IMR-90 (cell line): Measurements from ENCODE around the gene KDM8. TPM values are rescaled to one million over a fixed set of nuclear protein-coding genes. Genes with fewer than 3 reads are reported as not detected.

Source experiments
- ATAC-seq: fragments of 200-7000 bp; cut with Tn5 transposase; 2 replicates; pipeline ENCODE4 v1.9.1; 2020; ENCODE audit warnings: low read depth, mild to moderate bottlenecking, moderate library complexity
- BruUV-seq: library from RNA; stranded (reverse); fragments of 400-500 nt; replicated peaks from 2 replicates; lab custom pipeline; 2021; lab: Mats Ljungman, UMichigan
- CTCF ChIA-PET: fragments of 300-600 bp; formaldehyde crosslinking; extraction: SDS; loops from one replicate; lab custom pipeline; 2021; ENCODE audit warnings: antibody characterized with exemption; lab: Yijun Ruan, JAX
- POLR2A ChIA-PET: fragments of 300-600 bp; sonication (Branson Sonifier 250); formaldehyde crosslinking; loops from one replicate; lab custom pipeline; 2022; ENCODE audit warnings: antibody characterized with exemption; ENCODE audit not compliant: unreplicated experiment; lab: Charles Lee
- DNase-seq: peaks from one replicate; pipeline ENCODE4 v3.0.0; 2013
- H2AFZ ChIP-seq: replicated peaks from 2 replicates; pipeline ENCODE3; 2013; ENCODE audit warnings: low read length, mild to moderate bottlenecking; ENCODE audit not compliant: poor library complexity
- H2AK5ac ChIP-seq: 2 replicates; pipeline ENCODE4 v1.6.1; 2013; ENCODE audit warnings: low read depth, low read length, inconsistent platforms
- H2AK9ac ChIP-seq: replicated peaks from 2 replicates; pipeline ENCODE3; 2013; ENCODE audit warnings: mild to moderate bottlenecking, low read depth, low read length, moderate library complexity; ENCODE audit not compliant: poor library complexity
- H2BK120ac ChIP-seq: 2 replicates; pipeline ENCODE4 v1.6.1; 2013; ENCODE audit warnings: low read depth, low read length, inconsistent platforms
- H2BK15ac ChIP-seq: 3 replicates; pipeline ENCODE4 v1.6.1; 2013; ENCODE audit warnings: low read depth, low read length, inconsistent platforms
- H2BK20ac ChIP-seq: 2 replicates; pipeline ENCODE4 v1.6.1; 2013; ENCODE audit warnings: low read depth, mild to moderate bottlenecking, inconsistent platforms, low read length, moderate library complexity
- H2BK5ac ChIP-seq: 2 replicates; pipeline ENCODE4 v1.6.1; 2013; ENCODE audit warnings: mild to moderate bottlenecking, low read depth, low read length, inconsistent platforms; ENCODE audit not compliant: poor library complexity, severe bottlenecking
- H3K14ac ChIP-seq: replicated peaks from 2 replicates; pipeline ENCODE4 v1.6.1; 2013; ENCODE audit warnings: low read depth, low read length, inconsistent platforms
- H3K18ac ChIP-seq: 2 replicates; pipeline ENCODE4 v1.6.1; 2013; ENCODE audit warnings: low read depth, low read length, control low read depth
- H3K23ac ChIP-seq: 2 replicates; pipeline ENCODE4 v1.6.1; 2013; ENCODE audit warnings: low read depth, low read length, inconsistent platforms
- H3K27ac ChIP-seq: 2 replicates; pipeline ENCODE4 v1.5.1; 2013; ENCODE audit warnings: mild to moderate bottlenecking, control low read depth, low read length; ENCODE audit not compliant: insufficient read depth
- H3K27me3 ChIP-seq: 2 replicates; pipeline ENCODE4 v1.6.1; 2013; ENCODE audit warnings: low read length; ENCODE audit not compliant: control insufficient read depth, insufficient read depth
- H3K36me3 ChIP-seq: 2 replicates; pipeline ENCODE4 v1.6.1; 2013; ENCODE audit warnings: low read length, mixed read lengths; ENCODE audit not compliant: control insufficient read depth, insufficient read depth
- H3K4ac ChIP-seq: 2 replicates; pipeline ENCODE4 v1.6.1; 2013; ENCODE audit warnings: low read depth, low read length, inconsistent platforms
- H3K4me1 ChIP-seq: 2 replicates; pipeline ENCODE4 v1.6.1; 2013; ENCODE audit warnings: low read length, mixed read lengths; ENCODE audit not compliant: control insufficient read depth, insufficient read depth
- H3K4me2 ChIP-seq: 2 replicates; pipeline ENCODE4 v1.6.1; 2013; ENCODE audit warnings: low read depth, mild to moderate bottlenecking, control low read depth, low read length, moderate library complexity
- H3K4me3 ChIP-seq: 2 replicates; pipeline ENCODE4 v1.5.1; 2013; ENCODE audit warnings: low read depth, mild to moderate bottlenecking, control low read depth, low read length, moderate library complexity; ENCODE audit not compliant: insufficient read depth
- H3K56ac ChIP-seq: 2 replicates; pipeline ENCODE4 v1.6.1; 2013; ENCODE audit warnings: low read length, inconsistent platforms; ENCODE audit not compliant: insufficient read depth; ENCODE audit errors: extremely low read depth
- H3K79me1 ChIP-seq, 2 experiments: 2 replicates each; pipeline ENCODE4 v1.6.1; 2013; ENCODE audit warnings: low read length in 2 of 2, inconsistent platforms in 1 of 2, low read depth in 1 of 2
- H3K9ac ChIP-seq: 2 replicates; pipeline ENCODE4 v1.6.1; 2013; ENCODE audit warnings: low read depth, low read length, control low read depth
- H3K9me1 ChIP-seq: 2 replicates; pipeline ENCODE4 v1.6.1; 2013; ENCODE audit warnings: low read length, inconsistent platforms; ENCODE audit not compliant: insufficient read depth
- H3K9me3 ChIP-seq: 2 replicates; pipeline ENCODE4 v1.6.1; 2013; ENCODE audit warnings: low read length; ENCODE audit not compliant: control insufficient read depth, insufficient read depth
- H4K20me1 ChIP-seq: 2 replicates; pipeline ENCODE4 v1.6.1; 2013; ENCODE audit warnings: low read length, inconsistent platforms; ENCODE audit not compliant: insufficient read depth
- H4K5ac ChIP-seq: 2 replicates; pipeline ENCODE4 v1.6.1; 2013; ENCODE audit warnings: mild to moderate bottlenecking, low read depth, low read length, control low read depth
- H4K8ac ChIP-seq, 2 experiments: 2 replicates each; pipeline ENCODE4 v1.6.1; 2013; ENCODE audit warnings: low read depth in 2 of 2, low read length in 2 of 2, control low read depth in 1 of 2, inconsistent platforms in 1 of 2
- H4K91ac ChIP-seq: 2 replicates; pipeline ENCODE4 v1.6.1; 2013; ENCODE audit warnings: low read depth, low read length, inconsistent platforms; ENCODE audit not compliant: insufficient read depth
- CEBPB ChIP-seq: IDR thresholded peaks from 2 replicates; pipeline ENCODE4 v1.6.1; 2012; ENCODE audit warnings: low read depth, low read length, improper control_type of control experiment
- CHD1 ChIP-seq: IDR thresholded peaks from 2 replicates; pipeline ENCODE4 v1.6.1; 2012; ENCODE audit warnings: low read depth, low read length, improper control_type of control experiment
- MAFK ChIP-seq: IDR thresholded peaks from 2 replicates; pipeline ENCODE4 v1.6.1; 2012; ENCODE audit warnings: low read depth, low read length, improper control_type of control experiment
- WGBS, 2 experiments: methylation state at CpG; one replicate each; pipeline versions ENCODE4 v1.1.5 to v1.1.7; 2013; ENCODE audit warnings: missing lambda C conversion rate in 2 of 2; ENCODE audit not compliant: insufficient read length in 1 of 2; ENCODE audit errors: extremely low coverage in 2 of 2; 5-methylcytosine and 5-hydroxymethylcytosine counted together
- dilution Hi-C: fragments of 300-500 bp; cut with HindIII; formaldehyde crosslinking; loops from one replicate; pipeline ENCODE4 v1.14.3; 2018; ENCODE audit warnings: low sequenced_read_pairs; ENCODE audit not compliant: unreplicated experiment
- in situ Hi-C: fragments of 300-500 bp; cut with MboI; formaldehyde crosslinking; loops from 3 replicates; pipeline ENCODE4 v1.14.3; 2019; ENCODE audit warnings: low sequenced_read_pairs, inconsistent platforms, mixed read lengths
- intact Hi-C: fragments of 100-400 bp; cut with micrococcal nuclease; formaldehyde crosslinking; loops from 2 replicates; pipeline ENCODE4 v1.10.0; 2022
- polyA plus RNA-seq, 3 experiments: library from polyadenylated mRNA; depleted of rRNA; stranded (reverse); fragments of >200 nt; gene quantifications; 2 replicates each; pipeline ENCODE4 v1.2.3, GENCODE V29; 2012; ENCODE audit warnings: low replicate concordance in 1 of 3
- total RNA-seq: library from RNA; depleted of rRNA; stranded (reverse); fragments of >200 nt; gene quantifications from 2 replicates; pipeline ENCODE4 v1.2.3, GENCODE V29; 2012

KDM8 gene
- total and polyA plus RNA-seq, 2 of the 4 experiments (the other 2 are of a cell fraction): 3.2 to 3.8 TPM

GRCh38 chr16:27191352-27191924, 11.9 kb upstream of the KDM8 start:
- Histone ChIP-seq H3K56ac (no peak overlapping the region), H3K36me3 (no peaks in the 10 kb centered on the region), H3K4me3 (no peak overlapping the region), H2BK15ac (no peak overlapping the region), H3K18ac (no peak overlapping the region), H2AK5ac (peak overlapping the region; percentile 10; the same call in 1 of the 2 replicates), H3K4me1 (no peaks in the 10 kb centered on the region), H3K4ac (no peak overlapping the region), H3K23ac (no peak overlapping the region), H2BK120ac (no peak overlapping the region), H4K8ac (no peak overlapping the region), H3K14ac (no peak overlapping the region), H3K27me3 (peaks cover 26% of the 10 kb centered on the region), H4K91ac (no peak overlapping the region), H3K27ac (no peak overlapping the region), H2BK5ac (no peak overlapping the region), H3K9ac (no peak overlapping the region), H4K5ac (no peak overlapping the region), H4K20me1 (no peaks in the 10 kb centered on the region), H3K4me2 (no peak overlapping the region), H3K79me1 (no peaks in the 10 kb centered on the region), H2AK9ac (no peak overlapping the region), H3K9me1 (peaks cover 4% of the 10 kb centered on the region; the same call in 1 of the 2 replicates), H2BK20ac (no peak overlapping the region), H2AFZ (peak overlapping the region; percentile 21), H3K9me3 (no peaks in the 10 kb centered on the region)
- ATAC-seq (no peak), DNase-seq (no peak)
- TF ChIP-seq MAFK (no peak), CHD1 (no peak), CEBPB (peak; percentile 58)
- intact Hi-C loops (no loop called here), dilution Hi-C loops (no loop called here), in situ Hi-C loops (no loop called here)
- WGBS, 2 experiments: 54% methylated on average over 3 of the region's 7 CpGs; no CpG with 5 or more reads in 1 of the 2 experiments
- ChIA-PET CTCF (no interaction called here), POLR2A (no interaction called here)
- no TSS peak for BruUV-seq
